BE2C (cell line): ENCODE results near the gene FBXW11.

Experiments
- DNase-seq: peaks from one replicate; pipeline ENCODE4 v3.0.0-alpha.2; 2020
- H3K27me3 ChIP-seq: fragments of 250-450 bp; sonication (Bioruptor Pico); 2 replicates; pipeline ENCODE4 v1.5.1; 2020; ENCODE audit warnings: mild to moderate bottlenecking
- H3K36me3 ChIP-seq: fragments of 250-450 bp; sonication (Bioruptor Pico); 2 replicates; pipeline ENCODE4 v1.5.1; 2020; ENCODE audit warnings: mild to moderate bottlenecking
- H3K4me1 ChIP-seq: fragments of 250-450 bp; sonication (Bioruptor Pico); 2 replicates; pipeline ENCODE4 v1.5.1; 2020
- H3K4me3 ChIP-seq: 2 replicates; pipeline ENCODE4 v1.5.1; 2011; ENCODE audit warnings: low read depth, low read length
- H3K9me3 ChIP-seq: fragments of 250-450 bp; sonication (Bioruptor Pico); 2 replicates; pipeline ENCODE4 v1.5.1; 2020
- TF ChIP-seq, protein P1 (sequence below): IDR thresholded peaks from 2 replicates; pipeline ENCODE4 v1.5.1; 2012; ENCODE audit warnings: mild to moderate bottlenecking, low read depth, low read length

FBXW11 gene

DNA sequence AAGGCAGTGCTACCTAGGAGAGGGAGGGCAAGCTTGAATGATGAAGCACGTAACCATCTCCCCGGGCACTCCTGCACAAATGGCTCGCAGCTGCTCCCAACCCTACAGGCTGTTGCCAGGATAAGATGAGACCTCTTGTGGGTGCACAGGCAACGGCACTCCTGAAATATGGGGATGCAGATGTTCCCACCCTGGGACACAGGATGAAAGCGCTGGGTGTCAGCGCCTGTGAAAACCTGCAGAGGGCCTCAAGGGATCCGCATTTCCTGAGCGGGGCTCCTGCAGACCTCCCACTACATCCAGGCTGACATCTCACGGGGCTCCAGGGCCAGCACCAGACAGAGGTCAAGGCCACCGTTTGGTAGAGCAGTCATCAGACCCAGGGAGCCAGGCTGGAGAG is 160.1 kb downstream of the FBXW11 start:
- H3K27me3 ChIP-seq, result no peaks in the 10 kb centered on the region
- H3K36me3 ChIP-seq, result no peaks in the 10 kb centered on the region; the same call in 1 of the 2 replicates
- no peak overlapping the region for H3K4me3 ChIP-seq
- DNase-seq, result no peak
- TF ChIP-seq, protein P1, sequence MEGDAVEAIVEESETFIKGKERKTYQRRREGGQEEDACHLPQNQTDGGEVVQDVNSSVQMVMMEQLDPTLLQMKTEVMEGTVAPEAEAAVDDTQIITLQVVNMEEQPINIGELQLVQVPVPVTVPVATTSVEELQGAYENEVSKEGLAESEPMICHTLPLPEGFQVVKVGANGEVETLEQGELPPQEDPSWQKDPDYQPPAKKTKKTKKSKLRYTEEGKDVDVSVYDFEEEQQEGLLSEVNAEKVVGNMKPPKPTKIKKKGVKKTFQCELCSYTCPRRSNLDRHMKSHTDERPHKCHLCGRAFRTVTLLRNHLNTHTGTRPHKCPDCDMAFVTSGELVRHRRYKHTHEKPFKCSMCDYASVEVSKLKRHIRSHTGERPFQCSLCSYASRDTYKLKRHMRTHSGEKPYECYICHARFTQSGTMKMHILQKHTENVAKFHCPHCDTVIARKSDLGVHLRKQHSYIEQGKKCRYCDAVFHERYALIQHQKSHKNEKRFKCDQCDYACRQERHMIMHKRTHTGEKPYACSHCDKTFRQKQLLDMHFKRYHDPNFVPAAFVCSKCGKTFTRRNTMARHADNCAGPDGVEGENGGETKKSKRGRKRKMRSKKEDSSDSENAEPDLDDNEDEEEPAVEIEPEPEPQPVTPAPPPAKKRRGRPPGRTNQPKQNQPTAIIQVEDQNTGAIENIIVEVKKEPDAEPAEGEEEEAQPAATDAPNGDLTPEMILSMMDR, result no peak
- no peaks in the 10 kb centered on the region for H3K4me1 ChIP-seq
- no peaks in the 10 kb centered on the region for H3K9me3 ChIP-seq

DNA sequence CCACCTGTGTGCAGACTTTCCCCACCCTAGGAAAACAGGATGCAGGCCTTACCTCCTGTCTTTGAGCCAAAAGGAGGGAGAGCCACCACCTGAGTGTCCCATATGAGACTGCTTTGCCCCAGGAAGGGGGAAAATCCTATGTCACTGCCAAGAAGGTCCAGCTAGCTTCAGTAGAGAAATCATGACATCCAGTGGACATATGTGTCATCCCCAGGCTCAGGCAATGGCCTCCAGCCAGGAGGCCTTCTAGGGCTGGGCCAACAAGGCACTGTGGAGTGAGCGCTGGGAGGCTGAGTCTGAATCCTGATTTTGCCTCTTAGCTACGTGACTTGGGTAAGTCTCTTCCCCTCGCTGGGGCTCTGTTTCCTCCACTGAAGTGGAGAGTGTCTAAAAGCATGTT is 160.6 kb downstream of the FBXW11 start:
- Histone ChIP-seq H3K36me3 (no peaks in the 10 kb centered on the region; the same call in 1 of the 2 replicates), H3K4me1 (no peaks in the 10 kb centered on the region), H3K4me3 (no peak overlapping the region), H3K9me3 (no peaks in the 10 kb centered on the region), H3K27me3 (no peaks in the 10 kb centered on the region)
- TF ChIP-seq, protein P1, result no peak
- no peak for DNase-seq

DNA sequence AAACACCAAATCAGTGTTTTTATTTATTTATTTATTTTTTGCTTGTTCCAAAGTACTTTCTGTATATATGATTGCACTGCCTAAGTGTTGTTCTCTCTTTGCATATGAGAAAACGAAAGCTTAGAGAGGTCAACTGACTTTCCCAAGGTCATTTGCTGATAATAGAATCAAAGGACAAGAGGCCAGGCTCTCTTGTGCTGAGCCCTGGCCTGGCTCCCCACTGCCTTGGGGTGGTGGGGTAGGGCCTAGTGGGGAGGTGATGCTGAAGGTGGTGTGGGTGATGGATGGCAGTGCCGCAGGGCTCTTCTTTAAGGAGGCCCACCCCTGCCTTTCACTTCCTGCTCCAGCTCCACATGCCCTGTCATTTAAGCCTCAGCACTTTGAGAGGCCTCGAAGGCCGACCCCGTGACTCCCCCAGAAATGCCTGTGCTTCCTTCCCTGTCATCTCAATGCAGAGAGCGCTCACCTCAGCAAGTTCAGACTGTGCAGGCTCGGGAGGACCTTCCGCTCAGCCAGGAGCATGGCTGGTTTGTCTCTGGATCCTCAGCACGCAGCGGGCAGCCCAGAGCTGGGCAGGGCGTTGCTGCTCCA is 161.3 kb downstream of the FBXW11 start:
- H3K4me1 ChIP-seq, result no peaks in the 10 kb centered on the region
- no peak overlapping the region for H3K4me3 ChIP-seq
- no peaks in the 10 kb centered on the region for H3K9me3 ChIP-seq
- no peak for DNase-seq
- TF ChIP-seq, protein P1, result no peak
- H3K36me3 ChIP-seq, result no peaks in the 10 kb centered on the region; the same call in 1 of the 2 replicates
- H3K27me3 ChIP-seq, result no peaks in the 10 kb centered on the region

DNA sequence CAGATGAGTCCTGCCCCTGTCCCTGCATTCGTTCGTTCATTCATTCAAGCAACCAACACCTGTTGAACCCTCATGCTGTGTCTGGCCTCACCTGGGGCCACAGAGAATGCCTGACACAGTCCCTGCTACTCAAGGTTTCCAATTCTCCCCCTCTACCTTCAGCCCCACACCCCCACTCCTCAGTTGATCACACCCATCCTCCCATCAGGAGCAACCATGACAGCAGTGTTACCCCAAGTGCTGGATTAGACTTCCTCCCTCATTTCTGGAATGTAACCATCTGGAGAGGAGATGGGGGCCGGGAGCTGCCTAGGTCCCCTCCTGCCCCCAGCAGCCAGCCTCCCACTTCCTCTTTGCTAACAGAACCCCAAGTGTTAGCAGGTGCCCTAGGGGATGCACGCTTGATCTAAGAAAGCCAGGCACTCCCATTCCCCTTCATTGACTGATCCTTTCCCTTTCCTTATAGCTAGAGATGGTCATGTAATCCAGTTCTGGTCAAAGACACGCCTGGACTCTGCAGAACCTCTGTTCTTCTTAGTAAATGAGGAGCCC is 163.6 kb downstream of the FBXW11 start:
- Histone ChIP-seq H3K4me3 (no peak overlapping the region), H3K27me3 (no peaks in the 10 kb centered on the region), H3K36me3 (no peaks in the 10 kb centered on the region; the same call in 1 of the 2 replicates), H3K4me1 (no peaks in the 10 kb centered on the region), H3K9me3 (no peaks in the 10 kb centered on the region)
- TF ChIP-seq, protein P1, result no peak
- DNase-seq, result no peak

DNA sequence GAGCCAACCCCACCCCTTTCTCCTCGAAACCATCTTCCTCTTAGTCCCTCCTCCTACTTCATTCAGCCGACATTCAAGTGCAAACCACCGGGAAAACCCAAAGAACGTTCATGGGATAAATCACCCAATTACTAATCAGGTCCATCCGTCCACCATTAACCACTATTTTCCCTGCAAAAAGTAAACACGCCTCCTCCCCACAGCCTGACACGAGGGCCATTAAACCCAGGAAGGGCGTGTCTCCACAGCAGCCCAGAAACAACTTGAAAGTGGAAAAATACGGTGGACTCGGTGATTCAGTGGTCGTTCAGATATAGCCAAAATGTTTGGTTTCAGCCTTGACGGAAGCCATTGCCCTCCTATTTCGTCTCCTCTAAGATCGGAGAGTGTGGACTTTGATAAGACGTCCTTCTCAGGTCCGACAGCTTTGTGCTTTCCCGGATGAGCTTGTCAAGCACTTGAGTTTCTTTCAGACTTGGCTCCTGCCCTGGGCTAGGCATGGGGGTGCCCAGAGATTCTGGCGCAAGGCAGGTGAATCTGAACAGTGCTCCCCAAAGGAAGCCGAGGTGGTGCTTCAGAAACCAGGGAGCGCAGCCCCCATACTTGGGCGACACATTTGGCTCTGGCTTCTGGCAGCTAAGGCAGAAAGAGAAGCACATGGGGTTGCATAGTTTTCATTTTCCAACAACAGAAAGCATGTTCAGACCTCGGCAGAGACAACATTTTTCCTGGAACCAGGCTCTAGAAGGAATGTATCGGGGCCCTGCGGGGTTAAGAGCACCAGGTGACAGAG is 164.3 kb downstream of the FBXW11 start:
- DNase-seq, result no peak
- Histone ChIP-seq H3K9me3 (no peaks in the 10 kb centered on the region), H3K4me3 (no peak overlapping the region), H3K27me3 (no peaks in the 10 kb centered on the region), H3K4me1 (no peaks in the 10 kb centered on the region), H3K36me3 (no peaks in the 10 kb centered on the region; the same call in 1 of the 2 replicates)
- TF ChIP-seq, protein P1, result no peak
